Amniotic stem cell (primary cell): ENCODE data around the gene KCNN1.

ENCODE experiments used
- DNase-seq: peaks from one replicate; lab custom pipeline; 2025; lab: John Stamatoyannopoulos, UW

KCNN1 gene

GRCh38 chr19:17947815-17948513 lies 18.9 kb upstream of the KCNN1 start:
- DNase-seq = peak; percentile 90

DNA sequence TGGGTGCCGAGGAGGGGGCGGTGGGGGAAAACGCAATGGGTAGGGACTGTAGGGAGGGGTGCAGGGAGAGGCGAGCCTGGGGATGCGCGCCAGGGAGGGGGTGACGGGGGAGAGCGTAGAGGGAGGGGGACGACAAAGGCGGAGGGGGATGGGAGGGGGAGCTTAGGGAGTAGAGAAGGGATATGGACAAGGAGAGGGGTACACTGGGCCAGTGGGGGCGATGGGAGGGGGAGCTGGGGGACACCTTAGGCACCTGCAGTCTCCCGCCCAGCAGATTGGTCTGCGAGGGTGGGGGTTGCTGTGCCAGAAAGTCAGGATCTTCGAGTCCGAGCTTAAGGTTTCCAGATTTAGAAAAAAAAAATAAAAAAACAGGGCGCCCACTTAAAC lies 18.4 kb upstream of the KCNN1 start:
- DNase-seq = no peak

GRCh38 chr19:17948931-17949930 lies 17.7 kb upstream of the KCNN1 start:
- DNase-seq = no peak

DNA sequence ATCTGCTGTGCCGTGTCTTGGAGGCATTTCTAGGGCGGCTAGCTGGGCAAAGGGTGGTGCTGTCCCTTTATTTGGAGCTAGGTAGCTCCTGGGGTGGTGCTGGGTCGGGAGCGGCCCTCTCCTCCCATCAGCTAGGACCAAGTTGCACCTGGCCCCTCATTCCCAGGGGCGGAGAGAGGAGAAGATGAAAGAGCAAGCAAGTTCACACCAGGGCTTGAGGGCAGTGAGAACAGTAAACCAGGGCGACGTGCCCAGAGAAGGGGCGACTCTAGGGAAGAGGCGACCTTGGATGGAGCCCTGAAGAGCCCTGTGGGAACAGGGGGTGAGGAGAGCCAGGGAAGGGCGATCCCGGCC lies 17.0 kb upstream of the KCNN1 start:
- no peak for DNase-seq

GRCh38 chr19:17950310-17951156 lies 16.4 kb upstream of the KCNN1 start:
- DNase-seq = no peak

DNA sequence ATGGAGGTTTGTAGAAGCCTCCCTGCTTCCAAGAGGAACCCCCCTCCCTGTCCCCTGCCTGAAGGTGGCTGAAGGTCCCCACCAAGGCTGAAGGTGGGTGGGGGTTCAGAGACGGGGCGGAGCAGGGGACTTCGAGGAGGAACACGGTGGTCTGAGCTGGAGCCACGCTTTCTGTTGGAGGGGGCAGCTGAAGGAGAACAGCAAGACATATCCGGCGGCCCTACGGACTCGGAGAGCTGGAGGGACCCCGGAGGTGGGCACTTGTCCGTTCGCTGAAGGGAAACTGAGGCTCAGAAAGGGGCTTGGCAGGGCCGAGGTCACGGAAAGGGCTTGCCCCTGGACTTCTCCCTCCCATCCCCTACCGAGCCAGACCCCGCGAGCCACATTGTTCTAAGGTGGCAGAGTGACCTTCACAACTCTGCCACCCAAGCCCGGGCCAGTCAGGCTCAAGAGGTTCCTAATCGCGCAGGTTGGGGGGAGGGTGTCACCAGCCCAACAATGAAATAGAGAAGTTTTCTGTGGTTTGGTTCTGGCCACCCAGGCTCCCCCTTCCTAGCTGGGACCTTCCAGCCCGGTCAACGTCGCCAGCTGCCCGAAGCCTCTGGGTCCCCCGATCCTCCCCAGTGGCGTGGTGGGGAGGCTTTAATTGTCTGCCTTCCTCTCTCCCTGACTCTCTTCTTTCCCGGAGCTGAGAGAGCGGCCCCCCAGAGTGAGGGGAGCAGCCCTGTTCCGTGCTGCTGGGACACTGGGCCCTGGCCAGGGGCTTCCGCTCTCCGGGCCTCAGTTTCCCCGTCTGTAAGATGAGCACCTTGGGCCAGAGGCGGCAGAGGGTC lies 15.5 kb upstream of the KCNN1 start:
- no peak for DNase-seq

DNA sequence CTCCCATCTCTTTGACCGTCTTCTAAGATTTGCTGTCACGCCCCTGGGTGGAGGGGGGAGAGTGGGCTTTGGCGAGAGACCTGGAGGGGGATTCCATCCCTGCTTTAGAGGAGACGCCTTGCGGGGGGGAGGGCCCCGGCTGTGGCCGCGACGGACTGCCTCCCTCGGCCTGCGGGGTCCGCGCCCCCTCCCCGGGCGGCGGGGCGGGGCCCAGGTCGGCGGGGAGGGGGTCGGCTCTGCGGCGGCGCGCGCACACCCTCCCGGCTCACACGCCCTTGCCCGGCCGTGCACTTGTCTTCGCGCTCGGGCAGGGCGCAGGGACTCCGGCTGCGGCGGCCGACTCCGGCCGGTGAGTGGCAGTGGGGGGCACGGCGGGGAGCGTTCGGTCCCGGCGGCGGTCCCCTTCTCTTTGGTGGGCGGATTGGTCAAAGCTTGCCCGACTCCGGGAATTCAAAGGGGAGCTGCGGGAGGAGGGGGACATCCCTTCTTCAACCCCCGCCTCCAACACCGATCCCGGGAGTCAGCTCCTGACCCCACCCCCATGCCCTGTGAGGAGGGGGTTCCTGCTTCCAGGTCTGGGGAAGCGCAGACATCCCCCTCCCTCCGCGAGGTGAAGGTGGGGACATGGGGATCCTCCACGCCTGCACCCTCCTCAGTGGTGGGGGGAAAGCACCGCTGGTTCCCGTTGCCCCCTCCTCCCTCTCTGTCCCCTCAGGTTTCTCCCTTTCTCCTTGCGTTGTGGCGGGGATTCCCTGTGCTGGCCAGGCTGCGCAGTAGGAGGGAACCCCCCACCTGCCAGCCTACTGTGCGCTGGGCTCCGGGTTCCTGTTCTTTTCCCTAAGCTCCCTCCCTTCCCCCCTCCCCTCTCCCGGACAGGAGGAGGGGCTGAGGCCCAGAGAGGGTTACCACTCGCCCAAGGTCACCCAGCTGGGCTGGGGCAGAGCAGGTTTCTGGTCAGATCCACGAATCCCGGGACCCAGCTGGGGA lies 14.6 kb upstream of the KCNN1 start:
- no peak for DNase-seq

- no peak for DNase-seq
These were observed 13.5 kb upstream of the KCNN1 start for GRCh38 chr19:17953316-17953801.

GRCh38 chr19:17953869-17954268 lies 13.0 kb upstream of the KCNN1 start:
- DNase-seq = no peak

DNA sequence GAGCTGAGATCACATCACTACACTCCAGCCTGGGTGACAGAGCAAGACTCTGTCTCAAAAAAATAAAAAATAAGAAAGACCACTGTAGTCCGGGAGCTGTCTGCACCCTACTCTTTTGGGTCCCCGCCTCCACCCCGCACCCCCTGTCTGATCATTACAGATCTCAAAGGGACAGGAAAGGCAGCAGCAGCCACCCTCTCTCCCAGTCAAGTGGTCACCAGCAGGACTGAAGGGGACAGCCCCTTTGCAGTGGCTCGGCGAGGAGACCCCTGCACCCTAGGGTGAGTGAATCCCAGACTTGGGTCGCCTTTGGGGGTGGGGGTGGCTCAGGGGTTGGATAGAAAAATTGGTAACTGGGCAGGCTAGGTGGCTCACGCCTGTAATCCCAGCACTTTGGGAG lies 12.5 kb upstream of the KCNN1 start:
- no peak for DNase-seq

DNA sequence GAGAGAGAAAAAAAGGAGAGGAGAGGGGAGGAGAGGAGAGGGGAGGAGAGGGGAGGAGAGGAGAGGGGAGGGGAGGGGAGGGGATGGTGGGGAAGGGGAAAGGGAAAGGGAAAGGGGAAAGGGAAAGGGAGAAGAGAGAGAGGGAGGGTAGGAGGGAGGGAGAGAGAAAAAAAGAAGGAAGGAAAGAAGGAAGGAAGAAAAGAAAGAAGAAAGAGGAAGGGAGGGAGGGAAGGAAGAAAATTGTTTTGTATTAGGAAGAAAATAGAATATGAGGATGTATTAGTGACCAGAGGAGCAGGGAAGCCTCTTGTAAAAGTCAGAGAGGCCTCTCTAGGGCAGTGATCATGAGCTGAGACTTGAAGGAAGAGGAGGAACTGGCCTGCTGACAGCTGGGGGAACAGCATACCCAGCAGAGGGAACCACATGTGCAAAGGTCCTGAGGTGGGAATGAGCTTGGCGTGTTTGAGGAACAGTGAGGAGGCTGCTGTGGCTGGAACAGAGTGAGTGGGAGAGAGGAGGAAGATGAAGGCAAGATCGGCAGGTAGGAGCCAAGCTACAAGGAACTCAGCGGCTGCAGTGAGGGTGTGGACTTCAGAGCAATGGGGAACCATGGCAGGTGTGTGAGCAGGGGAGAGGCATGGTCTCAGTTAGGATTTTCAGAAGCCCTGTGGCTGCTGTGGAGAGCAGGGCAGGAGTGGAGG lies 9.6 kb upstream of the KCNN1 start:
- no peak for DNase-seq

DNA sequence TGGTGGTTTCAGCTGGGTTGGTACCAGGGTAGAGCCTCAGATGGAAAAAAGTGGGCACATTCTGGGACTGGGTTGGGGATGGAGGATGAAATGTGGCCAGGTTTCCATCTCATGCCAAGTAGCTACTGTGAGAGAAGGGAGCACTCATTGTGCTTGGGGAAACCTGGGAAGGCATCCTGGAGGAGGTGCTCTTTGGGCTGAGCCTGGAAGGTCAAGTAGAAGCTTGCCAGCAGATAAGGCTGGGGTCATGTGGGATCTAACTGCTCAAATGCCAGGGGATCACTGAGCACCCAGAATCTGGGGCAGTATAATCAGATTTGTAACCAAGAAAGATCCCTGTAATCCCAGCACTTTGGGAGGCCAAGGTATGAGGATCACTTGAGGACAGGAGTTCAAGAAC lies 9.0 kb upstream of the KCNN1 start:
- no peak for DNase-seq

DNA sequence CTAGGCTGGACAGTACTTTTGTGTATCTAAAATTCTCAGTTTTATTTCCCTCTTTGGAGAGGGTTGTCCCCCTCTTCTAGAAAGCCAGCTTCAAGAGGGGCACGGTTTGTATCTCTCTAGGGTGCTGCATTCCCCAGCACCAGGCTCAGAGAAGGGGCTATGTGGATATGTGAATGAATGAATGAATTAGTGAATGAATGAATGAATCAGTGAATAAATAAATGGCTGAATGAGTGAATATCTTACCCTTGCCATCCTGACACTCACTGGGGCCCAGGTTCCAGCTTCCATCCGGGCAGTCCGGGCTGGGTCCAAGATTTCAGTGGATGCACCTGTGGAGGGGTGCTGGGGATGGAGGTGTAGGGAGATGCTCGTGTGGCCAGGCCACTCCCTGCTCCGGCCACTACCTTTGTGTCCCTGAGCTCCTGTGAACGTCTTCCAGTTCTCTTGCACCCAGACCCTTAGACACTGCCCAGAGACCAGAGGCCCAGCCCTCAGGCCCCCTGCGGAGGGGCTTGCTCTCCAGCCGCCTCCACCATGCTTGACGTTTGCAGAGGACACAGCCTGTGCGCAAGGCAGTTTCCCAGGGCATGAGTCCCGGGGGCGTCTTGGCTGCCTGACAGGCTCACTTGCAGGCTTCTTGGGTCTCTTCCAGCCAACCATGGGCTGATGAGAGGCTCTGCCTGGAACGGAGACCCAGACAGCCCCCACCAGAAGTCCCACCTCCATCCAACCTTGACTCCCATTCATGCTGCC lies 2.8 kb upstream of the KCNN1 start:
- no peak for DNase-seq

GRCh38 chr19:17965370-17966128 lies 1.4 kb upstream of the KCNN1 start:
- DNase-seq = no peak

DNA sequence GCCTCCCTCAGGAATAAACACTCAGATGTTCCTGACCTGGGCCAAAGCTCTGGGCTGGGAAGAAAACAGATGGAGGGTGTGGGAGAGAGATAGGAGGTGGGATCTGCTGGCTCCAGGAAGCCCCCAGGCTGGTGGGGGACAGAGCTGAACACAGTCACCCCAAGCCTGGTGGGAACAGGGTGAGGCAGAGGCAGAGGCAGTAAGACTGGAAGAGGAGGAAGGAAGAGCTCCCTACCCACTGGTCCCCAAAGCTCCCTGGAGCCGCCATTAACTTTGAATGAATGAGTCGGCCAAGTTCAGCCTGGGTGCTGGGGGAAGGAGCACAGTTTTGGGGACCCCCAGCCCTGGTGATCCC lies 801 bp upstream of the KCNN1 start:
- no peak for DNase-seq

DNA sequence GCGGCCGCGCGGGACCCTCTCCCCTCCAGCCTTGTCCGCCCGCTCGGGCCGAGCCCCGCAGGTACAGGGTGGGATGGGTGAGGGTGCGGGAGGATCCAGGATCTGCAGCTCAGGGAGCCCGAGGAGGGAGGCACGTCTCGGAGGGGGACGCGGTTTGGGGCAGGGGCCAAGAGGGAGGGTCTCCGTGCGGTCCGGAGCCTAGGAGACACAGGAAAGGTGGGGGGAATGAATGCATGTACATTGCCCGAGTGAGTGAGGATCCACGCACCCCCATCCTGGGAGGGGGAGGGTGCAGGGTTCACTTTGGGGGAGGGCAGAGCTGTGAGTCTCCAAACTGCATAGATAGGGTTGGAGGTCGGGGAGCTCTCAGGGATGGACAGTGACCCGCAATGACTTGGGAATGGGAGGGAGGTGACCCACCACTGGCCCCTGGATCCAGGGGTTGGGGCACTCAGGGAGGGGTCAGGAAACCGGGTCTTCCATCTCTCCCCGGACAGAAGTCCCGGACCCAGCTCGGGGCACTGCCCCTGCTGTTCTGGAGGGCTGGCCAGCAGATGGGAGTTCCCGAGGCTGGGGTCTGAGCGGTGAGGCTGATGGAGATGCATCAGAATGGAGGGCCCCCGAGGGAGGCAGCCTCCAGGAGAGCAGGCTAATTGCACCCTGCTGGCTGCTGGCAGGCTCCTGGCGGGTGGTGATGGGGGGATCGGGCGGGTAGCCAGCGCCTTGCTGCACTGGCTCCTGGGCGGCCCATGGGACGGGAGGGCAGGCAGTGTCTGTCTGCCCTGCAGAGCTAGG lies 547 bp downstream of the KCNN1 start:
- DNase-seq = no peak

GRCh38 chr19:17968362-17968761 lies 1.5 kb downstream of the KCNN1 start:
- no peak for DNase-seq
